Right lobe of liver (tissue), 6 donors: Measurements from ENCODE around the gene VSX1. TPM values are rescaled to one million over a fixed set of nuclear protein-coding genes. Genes with fewer than 3 reads are reported as not detected.

Experiments used
- ATAC-seq, 4 donors: fragments of 200-7000 bp; cut with Tn5 transposase; one replicate each; pipeline ENCODE4 v1.9.1; 2020; ENCODE audit warnings: mild to moderate bottlenecking in 4 of 4, moderate library complexity in 4 of 4
- DNase-seq, 3 donors: peaks; one replicate each; pipeline ENCODE4 v3.0.0-alpha.2; 2020
- H3K27ac ChIP-seq, 3 donors: fragments of 200-600 bp; one replicate each; pipeline ENCODE4 v1.8.0; 2022
- H3K27me3 ChIP-seq, 2 donors: fragments of 200-600 bp; one replicate each; pipeline ENCODE4 v1.8.0; 2022
- H3K36me3 ChIP-seq, 4 donors: fragments of 200-600 bp; sonication (generic) in 1 of 4; one replicate each; pipeline versions ENCODE4 v1.5.1 to v1.8.0; 2017 to 2022; ENCODE audit warnings: control low read depth in 1 of 4
- H3K4me1 ChIP-seq, 4 donors: fragments of 200-600 bp; sonication (generic) in 1 of 4; one replicate each; pipeline versions ENCODE4 v1.5.1 to v1.8.0; 2017 to 2022; ENCODE audit warnings: control low read depth in 1 of 4
- H3K4me3 ChIP-seq, 3 donors: fragments of 200-600 bp; one replicate each; pipeline ENCODE4 v1.8.0; 2022
- H3K9me3 ChIP-seq, 4 donors: fragments of 200-600 bp; sonication (generic) in 1 of 4; one replicate each; pipeline versions ENCODE4 v1.5.1 to v1.8.0; 2017 to 2022; ENCODE audit warnings: control low read depth in 1 of 4
- CTCF ChIP-seq, 4 donors: fragments of 200-600 bp in 3 of 4; fragments of 450-650 bp in 1 of 4; IDR thresholded peaks; one replicate each; pipeline versions ENCODE4 v1.5.1 to v1.8.0; 2016 to 2022; ENCODE audit warnings: antibody characterized with exemption in 4 of 4, mild to moderate bottlenecking in 2 of 4
- POLR2A ChIP-seq: fragments of 450-650 bp; IDR thresholded peaks from one replicate; pipeline ENCODE4 v1.6.1; 2017; ENCODE audit warnings: antibody characterized with exemption, mild to moderate bottlenecking
- WGBS: methylation state at CpG from one replicate; pipeline ENCODE4 v1.1.6; 2018; ENCODE audit warnings: low coverage, low lambda C conversion rate; ENCODE audit not compliant: insufficient coverage; ENCODE audit errors: missing lambda C conversion rate; 5-methylcytosine and 5-hydroxymethylcytosine counted together
- intact Hi-C, 2 donors: fragments of 100-400 bp; cut with DNase I; formaldehyde crosslinking; loops; one replicate each; pipeline versions ENCODE4 v1.11.2 to v1.14.1; 2022
- total RNA-seq, 6 experiments: library from RNA; depleted of rRNA in 2 of 6; stranded (reverse); fragments of >200 nt in 2 of 6; fragmentation: NEBNext Ultra II Directional in 3 of 6; extraction: Animal tissue kit (Norgen Biotek cat#: 25700) in 3 of 6; gene quantifications; one replicate each; pipeline versions ENCODE4 v1.1.0 to v1.2.4, GENCODE V29; 2016 to 2023
- donor health status: DM: no; HTN: yes; CAD: no.
- donor health status: DM: no; HTN: no; CAD: no.
- donor health status: DM: no; HTN: no; CAD: no.
- donor health status: DM: no; HTN: yes; CAD: no.
- donor health status: DM: no; HTN: yes; CAD: no.

The VSX1 gene
- total RNA-seq, 6 experiments from 2014 or later = 0.25 to 0.73 TPM; not detected in 4

DNA sequence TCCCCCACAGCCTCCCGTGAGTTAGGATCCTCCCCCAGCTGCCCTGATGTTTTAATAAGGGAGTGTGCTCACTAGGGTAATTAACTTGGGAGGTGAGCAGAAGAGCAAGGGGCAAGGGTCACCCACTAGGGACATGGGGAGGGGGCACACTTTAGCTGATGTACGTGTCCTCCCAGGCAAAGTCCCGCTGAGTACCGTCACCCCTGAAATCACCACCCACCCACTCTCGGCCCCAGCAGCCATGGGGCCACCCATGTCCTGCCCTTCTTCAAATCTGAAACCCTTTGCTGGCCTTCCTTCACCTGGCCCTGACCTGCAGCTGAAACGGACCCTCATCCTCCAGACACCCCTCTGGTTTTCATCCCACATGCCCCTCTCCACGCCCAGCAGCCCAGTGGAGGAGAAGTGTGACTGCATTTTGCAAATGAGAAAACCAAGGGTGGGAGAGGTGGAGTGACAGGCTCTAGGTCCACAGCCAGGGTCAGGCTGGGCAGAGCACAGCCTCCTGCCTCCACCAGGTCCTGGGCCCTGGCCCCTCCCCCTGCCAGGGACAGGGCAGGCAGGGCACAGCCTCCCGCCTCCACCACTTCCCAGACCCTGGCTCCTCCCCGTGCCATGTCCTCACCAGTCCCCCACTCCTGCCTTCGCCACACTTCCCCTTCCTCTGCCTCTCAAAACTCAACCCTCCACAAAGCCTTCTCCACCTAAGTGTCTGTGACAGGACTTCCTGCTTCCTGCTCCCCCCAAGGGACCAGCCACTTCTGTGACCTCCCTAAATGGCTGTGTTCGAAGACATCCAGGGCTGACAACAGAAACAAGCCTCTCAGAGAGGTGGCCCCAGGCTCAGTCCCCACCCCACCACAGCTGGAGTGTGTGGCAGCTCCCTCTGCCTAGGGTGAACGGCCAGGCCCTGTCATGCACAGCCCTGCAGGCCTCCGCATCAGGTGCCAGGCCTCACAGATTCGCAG is 39.1 kb downstream of the VSX1 start:
- ATAC-seq (peak in 3 of 4 donors; percentile 2 to 4 (median 3)), DNase-seq (peak in 2 of 3 donors; percentile 59 to 60)
- Histone ChIP-seq H3K4me3 (no peak overlapping the region), H3K27ac (peak overlapping the region in 1 of 3 donors; percentile 21), H3K36me3 (no peaks in the 10 kb centered on the region), H3K9me3 (no peaks in the 10 kb centered on the region), H3K27me3 (no peaks in the 10 kb centered on the region), H3K4me1 (peaks cover 0 to 86% (median 42%) of the 10 kb centered on the region in 4 donors)
- no peak for TF ChIP-seq POLR2A
- TF ChIP-seq CTCF (IDR thresholded peaks at IDR 0.05) = no peak
- intact Hi-C loops = no loop called here
- 53% methylated on average over 6 of the region's 14 CpGs for WGBS

DNA sequence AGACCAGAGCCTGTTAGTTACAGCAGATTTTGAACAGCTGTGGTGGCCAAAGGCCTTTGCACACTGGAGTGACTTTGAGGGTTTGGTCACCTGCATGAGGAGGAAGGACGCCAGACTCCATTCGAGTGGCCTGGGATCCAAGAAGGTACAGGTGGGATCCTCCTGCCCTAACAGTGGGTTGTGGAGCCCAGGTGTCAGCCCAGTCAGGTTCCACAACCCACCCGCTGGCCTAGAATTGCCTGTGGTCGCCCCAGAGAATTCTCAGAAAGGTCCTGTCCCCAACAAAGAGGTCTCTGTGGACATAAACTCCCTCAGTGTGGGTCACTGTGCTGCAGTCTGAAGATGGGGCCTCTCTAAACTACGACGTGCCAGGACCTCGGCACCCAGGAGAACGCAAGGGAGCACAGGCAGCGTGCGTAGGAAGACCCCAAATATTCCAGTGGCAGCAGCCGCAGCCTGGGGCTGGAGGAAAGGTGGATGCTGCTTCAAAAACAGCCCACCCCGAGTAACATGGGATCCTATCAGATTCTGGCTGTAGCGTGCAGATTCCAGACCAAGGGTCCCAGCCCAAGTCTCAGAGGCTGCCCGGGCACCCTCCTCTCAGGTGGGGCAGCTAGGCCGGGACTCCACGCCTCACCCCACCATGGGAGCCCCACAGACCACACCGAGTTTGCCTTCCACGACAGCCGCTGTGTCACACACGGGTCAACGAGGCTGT is 40.0 kb downstream of the VSX1 start:
- TF ChIP-seq POLR2A (no peak), CTCF (IDR thresholded peaks at IDR 0.05) (no peak)
- ATAC-seq (no peak), DNase-seq (peak in 1 of 3 donors; percentile 46)
- intact Hi-C loops = no loop called here
- Histone ChIP-seq H3K9me3 (no peaks in the 10 kb centered on the region), H3K36me3 (no peaks in the 10 kb centered on the region), H3K27me3 (no peaks in the 10 kb centered on the region), H3K4me3 (no peak overlapping the region), H3K27ac (no peak overlapping the region), H3K4me1 (peaks cover 0 to 82% (median 41%) of the 10 kb centered on the region in 4 donors)
- WGBS = 70% methylated on average over 2 of the region's 21 CpGs

DNA sequence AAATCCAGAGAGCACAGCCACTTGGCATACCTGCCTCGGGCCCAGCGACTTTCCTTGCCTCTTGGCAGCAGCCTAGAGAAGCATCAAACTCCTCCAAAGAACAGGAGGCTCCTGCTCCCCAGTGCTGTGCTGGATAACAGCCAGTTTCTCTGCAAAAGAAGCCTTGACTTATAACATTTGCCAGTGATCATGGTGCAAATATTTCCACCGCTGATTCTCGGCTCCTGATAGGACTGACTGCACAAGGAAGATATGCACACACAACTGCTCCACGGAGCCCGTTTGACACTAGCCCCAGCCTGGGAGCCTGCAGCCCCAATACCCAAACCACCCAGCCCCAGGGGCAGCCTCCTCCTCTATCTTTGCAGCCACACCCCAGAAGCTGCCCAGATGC is 41.5 kb downstream of the VSX1 start:
- Histone ChIP-seq H3K4me3 (no peak overlapping the region), H3K9me3 (no peaks in the 10 kb centered on the region), H3K4me1 (peaks cover 0 to 66% (median 32%) of the 10 kb centered on the region in 4 donors), H3K27ac (peak overlapping the region; percentile 6 to 53 (median 32)), H3K27me3 (no peaks in the 10 kb centered on the region), H3K36me3 (no peaks in the 10 kb centered on the region)
- peak in 1 of 3 donors; percentile 40 for DNase-seq
- intact Hi-C loops = no loop called here
- ATAC-seq = peak in 1 of 4 donors; percentile 2
- TF ChIP-seq CTCF (IDR thresholded peaks at IDR 0.05) (no peak), POLR2A (no peak)
- 9% methylated on average over 6 of the region's 6 CpGs for WGBS

DNA sequence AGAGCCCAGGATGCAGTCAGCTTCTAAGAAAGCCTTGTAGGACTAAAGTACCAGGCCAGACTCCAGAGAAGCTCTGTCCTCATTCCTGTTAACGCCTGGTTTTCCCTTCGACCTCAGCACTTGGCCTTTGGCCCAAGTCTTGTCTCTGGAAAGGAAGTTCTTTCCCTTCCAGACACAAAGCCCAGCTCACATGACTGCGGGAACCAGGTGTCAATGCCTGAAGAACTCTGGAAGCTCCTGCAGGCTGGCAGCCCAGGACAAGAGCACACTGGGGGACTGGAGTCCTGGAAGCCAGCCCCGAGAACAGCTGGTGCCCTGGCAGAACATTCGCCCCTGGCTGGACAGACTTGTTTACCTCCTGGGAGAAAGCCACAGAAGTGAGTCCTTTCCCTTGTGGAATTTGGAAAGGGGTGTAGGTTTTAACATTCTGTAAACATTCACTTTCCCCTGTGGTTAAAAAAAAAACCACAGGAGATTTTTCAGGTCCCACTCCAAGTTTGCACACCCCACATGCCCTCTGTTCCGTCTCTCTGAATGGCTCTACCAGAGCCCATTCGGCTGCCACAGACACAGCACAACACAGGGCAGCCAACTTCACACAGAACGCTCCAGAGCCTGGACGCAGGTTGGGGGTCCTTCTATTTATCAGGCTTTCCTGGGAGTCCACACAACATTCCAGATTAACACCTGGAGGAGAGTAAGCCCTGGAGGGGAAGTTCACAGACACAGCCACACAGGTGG is 42.1 kb downstream of the VSX1 start:
- Histone ChIP-seq H3K9me3 (no peaks in the 10 kb centered on the region), H3K4me1 (peaks cover 0 to 61% (median 28%) of the 10 kb centered on the region in 4 donors), H3K36me3 (no peaks in the 10 kb centered on the region), H3K27me3 (no peaks in the 10 kb centered on the region), H3K4me3 (no peak overlapping the region), H3K27ac (peak overlapping the region; percentile 6 to 53 (median 32))
- peak; percentile 75 to 96 (median 92) for DNase-seq
- peak; percentile 80 to 89 (median 87) for ATAC-seq
- WGBS = 15% methylated on average over 8 of the region's 9 CpGs
- TF ChIP-seq POLR2A (no peak), CTCF (IDR thresholded peaks at IDR 0.05) (no peak)
- intact Hi-C loops = no loop called here
